ENCODE results near the gene FOXO1. TPM values are rescaled to one million over a fixed set of nuclear protein-coding genes. Genes with fewer than 3 reads are reported as not detected.
"Not testable (repeated sequence)": the region's sequence is repeated elsewhere in the genome, so short reads cannot be mapped to it uniquely, and the experiment has no call there.

FOXO1 gene
- total RNA-seq, 1 donor from 2014 or later = 10.4 TPM

DNA sequence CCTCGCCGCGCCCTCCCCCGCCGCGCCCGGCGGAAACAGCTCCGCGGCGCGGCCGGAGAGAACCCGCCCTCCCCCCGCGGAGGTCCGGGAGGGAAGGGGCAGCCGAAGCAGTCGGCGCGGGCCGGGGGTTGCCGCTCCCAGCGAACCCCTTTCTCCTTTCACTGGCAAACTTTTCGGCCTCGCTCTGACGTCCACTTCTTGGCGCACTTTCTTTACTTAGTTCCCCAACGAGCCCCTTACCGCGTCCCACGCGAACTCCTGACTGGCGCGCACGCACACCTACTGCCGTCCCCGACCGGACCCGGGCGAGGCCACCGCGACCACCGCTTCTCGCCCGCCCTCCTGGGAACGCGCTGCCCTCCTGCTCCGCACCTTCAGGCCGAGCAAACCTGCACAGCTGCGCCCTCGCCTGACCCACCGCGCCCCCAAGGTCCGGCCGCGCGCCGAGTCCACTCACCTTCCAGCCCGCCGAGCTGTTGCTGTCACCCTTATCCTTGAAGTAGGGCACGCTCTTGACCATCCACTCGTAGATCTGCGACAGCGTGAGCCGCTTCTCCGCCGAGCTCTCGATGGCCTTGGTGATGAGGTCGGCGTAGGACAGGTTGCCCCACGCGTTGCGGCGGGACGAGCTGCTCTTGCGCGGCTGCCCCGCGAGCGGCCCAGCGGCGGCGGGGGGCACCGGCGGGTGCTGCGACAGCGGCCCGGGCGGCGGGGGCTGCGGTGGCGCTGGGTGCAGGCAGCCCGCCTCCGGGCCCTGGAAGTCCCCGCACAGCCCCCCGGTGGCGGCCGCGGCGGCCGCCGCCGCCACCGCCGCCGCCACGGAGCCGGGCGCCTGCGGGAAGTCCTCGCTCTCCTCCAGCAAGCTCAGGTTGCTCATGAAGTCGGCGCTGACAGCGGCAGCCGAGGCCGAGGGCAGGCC, 1.1 kb downstream of the FOXO1 start:
- Histone ChIP-seq H2AFZ (ENCODE audit: low read depth, low read length) (peak overlapping the region; percentile 89), H3K27me3 (ENCODE audit: insufficient read depth, low read length) (no peaks in the 10 kb centered on the region), H3K4me2 (ENCODE audit: low read length) (peak overlapping the region; percentile 96), H3K36me3 (ENCODE audit: insufficient read depth, low read length) (no peaks in the 10 kb centered on the region), H3K9ac (ENCODE audit: low read length) (peak overlapping the region; percentile 83), H3K4me1 (ENCODE audit: insufficient read depth, low read length) (peaks cover 22% of the 10 kb centered on the region), H3K4me3 (ENCODE audit: insufficient read depth, low read depth, low read length) (peak overlapping the region; percentile 75), H3K9me3 (ENCODE audit: insufficient read depth, low read depth, low read length) (no peaks in the 10 kb centered on the region), H4K20me1 (ENCODE audit: insufficient read depth, low read length) (peaks cover 21% of the 10 kb centered on the region), H3K79me2 (ENCODE audit: insufficient read depth, low read length) (peaks cover 26% of the 10 kb centered on the region), H3K27ac (ENCODE audit: low read depth, low read length) (peak overlapping the region; percentile 70)
- no peaks in the 10 kb centered on the region for H3K27me3 Mint-ChIP-seq (ENCODE audit: low read depth, unreplicated experiment)
- H3K27ac Mint-ChIP-seq (ENCODE audit: unreplicated experiment) = no peak overlapping the region
- DNase-seq (ENCODE audit: low read depth) (peak; percentile 32), FAIRE-seq (no peak)
- peaks cover 23% of the 10 kb centered on the region for H3K4me1 Mint-ChIP-seq (ENCODE audit: low read depth, unreplicated experiment)
- no peaks in the 10 kb centered on the region for H3K36me3 Mint-ChIP-seq (ENCODE audit: low read depth, unreplicated experiment)
- peak overlapping the region; percentile 90 for H3K4me3 Mint-ChIP-seq (ENCODE audit: unreplicated experiment)
- peak; percentile 42 for TF ChIP-seq EZH2 (IDR thresholded peaks at IDR 0.05; ENCODE audit: insufficient read depth, low read length)
- TF ChIP-seq, protein P1, sequence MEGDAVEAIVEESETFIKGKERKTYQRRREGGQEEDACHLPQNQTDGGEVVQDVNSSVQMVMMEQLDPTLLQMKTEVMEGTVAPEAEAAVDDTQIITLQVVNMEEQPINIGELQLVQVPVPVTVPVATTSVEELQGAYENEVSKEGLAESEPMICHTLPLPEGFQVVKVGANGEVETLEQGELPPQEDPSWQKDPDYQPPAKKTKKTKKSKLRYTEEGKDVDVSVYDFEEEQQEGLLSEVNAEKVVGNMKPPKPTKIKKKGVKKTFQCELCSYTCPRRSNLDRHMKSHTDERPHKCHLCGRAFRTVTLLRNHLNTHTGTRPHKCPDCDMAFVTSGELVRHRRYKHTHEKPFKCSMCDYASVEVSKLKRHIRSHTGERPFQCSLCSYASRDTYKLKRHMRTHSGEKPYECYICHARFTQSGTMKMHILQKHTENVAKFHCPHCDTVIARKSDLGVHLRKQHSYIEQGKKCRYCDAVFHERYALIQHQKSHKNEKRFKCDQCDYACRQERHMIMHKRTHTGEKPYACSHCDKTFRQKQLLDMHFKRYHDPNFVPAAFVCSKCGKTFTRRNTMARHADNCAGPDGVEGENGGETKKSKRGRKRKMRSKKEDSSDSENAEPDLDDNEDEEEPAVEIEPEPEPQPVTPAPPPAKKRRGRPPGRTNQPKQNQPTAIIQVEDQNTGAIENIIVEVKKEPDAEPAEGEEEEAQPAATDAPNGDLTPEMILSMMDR (IDR thresholded peaks at IDR 0.05; ENCODE audit: insufficient read depth, low read depth, low read length) = no peak
- H3K9me3 Mint-ChIP-seq (ENCODE audit: unreplicated experiment) = no peaks in the 10 kb centered on the region

DNA sequence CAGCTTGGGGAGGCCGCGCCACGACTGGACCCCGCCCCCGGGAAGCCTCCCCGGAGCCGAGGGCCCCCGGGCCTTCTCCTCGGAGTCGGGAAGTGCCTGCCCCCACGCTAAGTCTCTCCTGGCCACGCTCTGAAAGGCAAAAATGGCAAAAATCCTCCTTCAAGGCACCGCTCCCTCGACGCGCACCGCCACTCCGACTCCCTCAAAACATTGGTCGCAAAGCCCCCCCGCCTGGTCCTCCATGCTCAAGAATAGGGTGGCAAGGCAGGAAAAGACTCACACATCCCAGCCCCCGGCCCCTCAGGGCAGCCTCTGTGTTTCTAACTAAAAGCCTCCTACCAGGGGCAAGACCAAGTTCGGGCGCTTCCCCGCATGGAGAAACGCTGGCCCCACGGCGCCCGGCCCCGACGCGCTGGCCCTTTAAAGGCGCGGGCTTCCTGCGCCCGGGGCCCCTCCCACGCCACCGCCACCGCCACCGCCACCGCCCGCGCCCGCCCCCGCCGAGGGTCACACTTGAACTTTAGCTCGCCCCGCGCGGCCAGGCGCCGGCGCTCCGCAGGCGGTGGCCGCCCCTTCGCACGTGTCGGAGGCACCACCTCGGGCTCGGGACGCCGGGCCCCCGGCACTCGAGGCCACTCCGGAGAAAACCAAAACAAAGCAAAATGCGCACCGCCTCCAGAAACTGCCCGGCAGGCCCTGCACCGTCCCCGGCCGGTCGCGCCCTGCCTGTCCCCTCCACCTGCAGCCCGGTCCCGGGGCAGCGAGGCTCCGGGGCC, 1.9 kb downstream of the FOXO1 start:
- Mint-ChIP-seq H3K27me3 (ENCODE audit: low read depth, unreplicated experiment) (no peaks in the 10 kb centered on the region), H3K36me3 (ENCODE audit: low read depth, unreplicated experiment) (no peaks in the 10 kb centered on the region), H3K4me1 (ENCODE audit: low read depth, unreplicated experiment) (peaks cover 32% of the 10 kb centered on the region), H3K9me3 (ENCODE audit: unreplicated experiment) (no peaks in the 10 kb centered on the region), H3K27ac (ENCODE audit: unreplicated experiment) (peak overlapping the region; percentile 84), H3K4me3 (ENCODE audit: unreplicated experiment) (peak overlapping the region; percentile 96)
- peak overlapping the region; percentile 83 for H3K9ac ChIP-seq (ENCODE audit: low read length)
- no peaks in the 10 kb centered on the region for H3K36me3 ChIP-seq (ENCODE audit: insufficient read depth, low read length)
- peak; percentile 13 for DNase-seq (ENCODE audit: low read depth)
- TF ChIP-seq, protein P1 (IDR thresholded peaks at IDR 0.05; ENCODE audit: insufficient read depth, low read depth, low read length) = no peak
- no peak for TF ChIP-seq EZH2 (IDR thresholded peaks at IDR 0.05; ENCODE audit: insufficient read depth, low read length)
- no peaks in the 10 kb centered on the region for H3K9me3 ChIP-seq (ENCODE audit: insufficient read depth, low read depth, low read length)
- FAIRE-seq = no peak
- peaks cover 33% of the 10 kb centered on the region for H3K79me2 ChIP-seq (ENCODE audit: insufficient read depth, low read length)
- peak overlapping the region; percentile 89 for H2AFZ ChIP-seq (ENCODE audit: low read depth, low read length)
- H3K27ac ChIP-seq (ENCODE audit: low read depth, low read length) = peak overlapping the region; percentile 33
- peaks cover 27% of the 10 kb centered on the region for H4K20me1 ChIP-seq (ENCODE audit: insufficient read depth, low read length)
- peak overlapping the region; percentile 96 for H3K4me2 ChIP-seq (ENCODE audit: low read length)
- H3K27me3 ChIP-seq (ENCODE audit: insufficient read depth, low read length) = no peaks in the 10 kb centered on the region
- H3K4me3 ChIP-seq (ENCODE audit: insufficient read depth, low read depth, low read length) = peak overlapping the region; percentile 75
- peaks cover 27% of the 10 kb centered on the region for H3K4me1 ChIP-seq (ENCODE audit: insufficient read depth, low read length)

DNA sequence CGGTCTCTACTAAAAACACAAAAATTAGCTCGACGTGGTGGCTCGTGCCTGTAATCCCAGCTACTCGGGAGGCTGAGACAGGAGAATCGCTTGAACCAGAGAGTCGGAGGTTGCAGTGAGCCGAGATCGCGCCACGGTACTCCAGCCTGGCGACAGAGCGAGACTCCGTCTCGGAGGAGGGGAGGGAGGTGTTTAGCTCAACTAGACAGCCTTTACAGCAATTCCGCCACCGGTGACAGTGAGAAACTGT, 2.4 kb downstream of the FOXO1 start:
- peak overlapping the region; percentile 89 for H3K27ac Mint-ChIP-seq (ENCODE audit: unreplicated experiment)
- H3K79me2 ChIP-seq (ENCODE audit: insufficient read depth, low read length) = peaks cover 33% of the 10 kb centered on the region
- H3K4me1 Mint-ChIP-seq (ENCODE audit: low read depth, unreplicated experiment) = peaks cover 35% of the 10 kb centered on the region

More for the DNA sequence above, 2.4 kb downstream of the FOXO1 start:
- H3K27me3 ChIP-seq (ENCODE audit: insufficient read depth, low read length); H3K27me3 Mint-ChIP-seq (ENCODE audit: low read depth, unreplicated experiment); H3K36me3 Mint-ChIP-seq (ENCODE audit: low read depth, unreplicated experiment); FAIRE-seq; H3K9me3 ChIP-seq (ENCODE audit: insufficient read depth, low read depth, low read length); H3K36me3 ChIP-seq (ENCODE audit: insufficient read depth, low read length); H3K9me3 Mint-ChIP-seq (ENCODE audit: unreplicated experiment); DNase-seq (ENCODE audit: low read depth): not testable (repeated sequence)
- peaks cover 27% of the 10 kb centered on the region for H3K4me1 ChIP-seq (ENCODE audit: insufficient read depth, low read length)
- peaks cover 27% of the 10 kb centered on the region for H4K20me1 ChIP-seq (ENCODE audit: insufficient read depth, low read length)
- peak overlapping the region; percentile 75 for H3K4me3 ChIP-seq (ENCODE audit: insufficient read depth, low read depth, low read length)
- H3K9ac ChIP-seq (ENCODE audit: low read length) = peak overlapping the region; percentile 83
- H3K27ac ChIP-seq (ENCODE audit: low read depth, low read length) = peak overlapping the region; percentile 33
- H3K4me2 ChIP-seq (ENCODE audit: low read length) = peak overlapping the region; percentile 96
- peak overlapping the region; percentile 96 for H3K4me3 Mint-ChIP-seq (ENCODE audit: unreplicated experiment)
- peak overlapping the region; percentile 89 for H2AFZ ChIP-seq (ENCODE audit: low read depth, low read length)

All from astrocyte (in vitro differentiated cells and primary cell).